ENCODE measurements around the gene HYAL3. TPM values are rescaled to one million over a fixed set of nuclear protein-coding genes. Genes with fewer than 3 reads are reported as not detected.
A peak's percentile ranks its signal among the peaks of the same experiment; 100 is the strongest.
"Not testable (repeated sequence)": the region's sequence is repeated elsewhere in the genome, so short reads cannot be mapped to it uniquely, and the experiment has no call there.

Gene HYAL3
- total and polyA plus RNA-seq, 8 donors = 0.46 to 2.1 (median 0.77) TPM

DNA sequence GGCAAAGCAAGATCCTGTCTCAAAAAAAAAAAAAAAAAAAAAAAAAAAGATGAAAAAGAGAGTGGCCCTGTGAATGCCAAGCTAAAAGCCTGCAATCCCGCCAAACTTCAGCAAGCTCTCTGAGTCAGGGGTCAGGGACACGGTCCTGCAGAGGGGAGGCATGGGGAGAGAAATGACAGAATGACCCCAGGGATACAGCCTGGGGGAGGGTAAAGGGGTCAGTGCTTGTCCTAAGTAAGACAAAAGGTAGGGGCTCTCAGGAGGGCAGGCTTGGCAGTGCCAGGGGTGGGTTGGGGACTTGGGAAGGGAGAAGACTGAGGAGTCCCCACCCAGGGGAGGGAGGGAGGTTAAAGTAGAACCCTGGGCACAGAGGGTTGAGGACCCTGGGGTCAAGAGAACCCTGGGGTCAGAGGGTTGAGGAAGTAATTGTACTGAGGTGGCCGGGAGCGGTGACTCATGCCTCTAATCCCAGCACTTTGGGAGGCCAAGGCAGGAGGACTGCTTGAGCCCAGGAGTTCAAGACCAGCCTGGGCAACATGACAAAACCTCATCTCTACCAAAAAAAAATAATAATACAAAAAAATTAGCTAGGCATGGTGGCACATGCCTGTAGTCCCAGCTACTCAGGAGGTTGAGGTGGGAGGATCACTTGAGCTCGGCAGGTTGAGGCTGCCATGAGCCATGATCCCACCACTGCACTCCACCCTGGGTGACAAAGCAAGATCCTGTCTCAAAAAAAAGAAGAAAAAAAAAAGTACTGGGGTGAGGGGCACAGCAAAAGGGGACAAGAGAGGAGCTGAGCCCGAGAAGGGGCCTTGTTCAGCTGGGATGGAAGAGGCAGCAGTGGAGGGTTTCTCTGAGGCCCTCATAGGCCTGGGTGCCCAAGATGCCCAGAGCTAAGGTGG is 35.5 kb downstream of the HYAL3 start:
- Histone ChIP-seq H3K4me3 (no peak overlapping the region), H3K4me1 (peaks cover 21 to 52% (median 21%) of the 10 kb centered on the region in 3 donors), H3K36me3 (no peaks in the 10 kb centered on the region), H3K27ac (peak overlapping the region; percentile 52 to 94 (median 86)), H3K9me3 (no peaks in the 10 kb centered on the region), H3K27me3 (no peaks in the 10 kb centered on the region)
- 72 to 87% methylated on average over 6 of the region's 6 CpGs for WGBS, 2 donors
- intact Hi-C loops (cut with DNase I) = no loop called here
- FAIRE-seq (no peak), DNase-seq (no peak), ATAC-seq (no peak)
- no peak for TF ChIP-seq CTCF (IDR thresholded peaks at IDR 0.05)

DNA sequence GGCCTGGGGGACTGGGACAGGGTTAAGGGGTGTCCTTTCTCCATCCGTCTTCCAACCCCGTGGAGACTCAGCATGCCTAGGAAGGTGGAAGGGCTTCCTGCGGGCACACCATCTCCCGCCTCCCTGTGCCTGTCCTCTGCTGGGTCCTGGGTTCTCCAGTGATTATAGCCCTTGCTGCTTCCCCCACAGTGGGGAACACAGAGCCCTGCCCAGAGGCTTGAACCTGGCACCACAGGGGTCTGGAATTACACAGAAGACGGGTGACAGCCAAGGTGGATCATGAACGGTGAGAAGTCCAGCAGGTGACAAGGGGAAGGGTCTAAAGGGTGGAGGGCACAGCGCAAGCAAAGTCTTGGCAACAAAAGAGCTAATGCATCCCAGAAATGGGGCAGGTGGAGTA is 36.4 kb downstream of the HYAL3 start:
- no peak for DNase-seq
- FAIRE-seq = no peak
- Histone ChIP-seq H3K9me3 (no peaks in the 10 kb centered on the region), H3K27ac (no peak overlapping the region), H3K27me3 (no peaks in the 10 kb centered on the region), H3K4me1 (peaks cover 12 to 44% (median 14%) of the 10 kb centered on the region in 3 donors), H3K4me3 (no peak overlapping the region), H3K36me3 (peaks cover 0 to 4% (median under 1%) of the 10 kb centered on the region in 3 donors)
- no peak for ATAC-seq
- intact Hi-C loops (cut with DNase I) = no loop called here
- 83% methylated on average over 7 of the region's 7 CpGs for WGBS, 2 donors
- TF ChIP-seq CTCF (IDR thresholded peaks at IDR 0.05) = no peak

DNA sequence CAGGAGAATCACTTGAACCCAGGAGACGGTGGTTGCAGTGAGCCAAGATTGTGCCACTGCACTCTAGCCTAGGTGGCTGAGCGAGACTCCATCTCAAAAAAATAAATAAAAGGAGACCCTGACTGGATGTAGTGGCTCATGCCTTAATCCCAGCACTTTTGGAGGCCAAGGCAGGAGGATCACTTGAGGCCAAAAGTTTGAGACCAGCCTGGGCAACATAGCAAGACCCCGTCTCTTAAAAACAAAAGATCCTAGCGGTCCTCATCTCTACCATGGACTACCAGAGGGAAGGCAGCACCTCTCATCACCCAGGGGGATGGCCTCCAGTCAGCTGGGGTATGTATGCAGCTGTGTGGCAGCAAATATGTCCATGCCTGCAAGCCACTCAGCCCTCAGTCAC is 37.0 kb downstream of the HYAL3 start:
- DNase-seq = not testable (repeated sequence)
- WGBS, 2 donors = 96 to 100% methylated on average over 4 of the region's 4 CpGs

GRCh38 chr3:50261505-50261904 is 37.7 kb downstream of the HYAL3 start:
- H3K27ac ChIP-seq = peak overlapping the region in 3 of 4 donors; percentile 94 to 98 (median 97)

More for the DNA sequence above, 37.0 kb downstream of the HYAL3 start:
- H3K36me3 ChIP-seq; H3K27me3 ChIP-seq; intact Hi-C loops (cut with DNase I); H3K4me3 ChIP-seq; H3K27ac ChIP-seq; H3K9me3 ChIP-seq; FAIRE-seq; ATAC-seq: not testable (repeated sequence)
- peaks cover 9 to 40% (median 10%) of the 10 kb centered on the region in 3 donors for H3K4me1 ChIP-seq

More at GRCh38 chr3:50261505-50261904, 37.7 kb downstream of the HYAL3 start:
- H3K4me3 ChIP-seq = no peak overlapping the region
- no peak for FAIRE-seq
- H3K9me3 ChIP-seq = no peaks in the 10 kb centered on the region
- TF ChIP-seq CTCF (IDR thresholded peaks at IDR 0.05) = no peak
- DNase-seq = no peak
- H3K4me1 ChIP-seq = peaks cover 5 to 35% (median 6%) of the 10 kb centered on the region in 3 donors
- no peak for ATAC-seq
- no peaks in the 10 kb centered on the region for H3K27me3 ChIP-seq
- intact Hi-C loops (cut with DNase I) = no loop called here
- H3K36me3 ChIP-seq = peaks cover 7 to 16% (median 7%) of the 10 kb centered on the region in 3 donors
- 40 to 54% methylated on average over 2 of the region's 2 CpGs for WGBS, 2 donors

Data from pancreas (tissue), 10 donors.